Large intestine (tissue), 3 donors: ENCODE data around the gene STX17. TPM values are rescaled to one million over a fixed set of nuclear protein-coding genes. Genes with fewer than 3 reads are reported as not detected.

Source experiments
- DNase-seq, 2 donors: peaks; one replicate each; pipeline versions ENCODE4 v3.0.0 to v3.0.0-alpha.2; 2013
- H3K27ac ChIP-seq: one replicate; pipeline ENCODE4 v1.5.1; 2013; ENCODE audit warnings: low read length
- H3K27me3 ChIP-seq: 2 replicates; pipeline ENCODE4 v1.6.1; 2013; ENCODE audit warnings: low read length; ENCODE audit not compliant: control insufficient read depth, insufficient read depth
- H3K36me3 ChIP-seq: 2 replicates; pipeline ENCODE4 v1.6.1; 2013; ENCODE audit warnings: low read length; ENCODE audit not compliant: control insufficient read depth, insufficient read depth
- H3K4me1 ChIP-seq: one replicate; pipeline ENCODE4 v1.6.1; 2013; ENCODE audit warnings: low read length; ENCODE audit not compliant: control insufficient read depth, insufficient read depth
- H3K4me3 ChIP-seq: one replicate; pipeline ENCODE4 v1.5.1; 2013; ENCODE audit warnings: low read length
- H3K9me3 ChIP-seq: one replicate; pipeline ENCODE4 v1.6.1; 2013; ENCODE audit warnings: mild to moderate bottlenecking, low read depth, low read length, moderate library complexity; ENCODE audit not compliant: control insufficient read depth
- WGBS: methylation state at CpG from one replicate; pipeline ENCODE4 v1.1.5; 2013; ENCODE audit warnings: low lambda C conversion rate; ENCODE audit not compliant: insufficient coverage; 5-methylcytosine and 5-hydroxymethylcytosine counted together
- polyA plus RNA-seq: library from polyadenylated mRNA; unstranded; fragments of 120-200 nt; gene quantifications from one replicate; pipeline ENCODE4 v1.2.1, GENCODE V29; 2013

The STX17 gene
- polyA plus RNA-seq, 1 donor = 31.9 TPM

DNA sequence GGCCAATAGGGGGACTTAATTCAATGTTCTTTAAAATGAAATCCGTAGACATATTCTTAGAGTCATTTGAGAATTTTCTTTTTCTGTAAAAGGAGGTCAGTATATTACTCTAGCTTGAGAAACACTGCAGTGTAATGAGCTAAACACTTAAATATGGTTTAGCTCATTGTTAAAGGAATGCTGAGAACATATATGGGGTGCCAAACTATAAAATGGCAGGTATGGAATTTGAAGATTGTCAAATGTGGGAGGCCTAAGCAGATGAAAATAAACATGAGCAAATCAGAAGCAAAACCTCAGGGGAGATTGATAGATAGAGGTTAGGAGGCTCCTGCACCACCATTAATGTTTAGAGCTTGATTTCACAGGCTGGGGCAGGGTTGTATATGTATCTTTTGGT, 57.9 kb downstream of the STX17 start:
- Histone ChIP-seq H3K27ac (no peak overlapping the region), H3K9me3 (no peaks in the 10 kb centered on the region), H3K36me3 (peaks cover 44% of the 10 kb centered on the region), H3K4me1 (no peaks in the 10 kb centered on the region), H3K27me3 (no peaks in the 10 kb centered on the region), H3K4me3 (no peak overlapping the region)
- WGBS = no CpG with 5 or more reads among the region's 1 CpG
- no peak for DNase-seq

DNA sequence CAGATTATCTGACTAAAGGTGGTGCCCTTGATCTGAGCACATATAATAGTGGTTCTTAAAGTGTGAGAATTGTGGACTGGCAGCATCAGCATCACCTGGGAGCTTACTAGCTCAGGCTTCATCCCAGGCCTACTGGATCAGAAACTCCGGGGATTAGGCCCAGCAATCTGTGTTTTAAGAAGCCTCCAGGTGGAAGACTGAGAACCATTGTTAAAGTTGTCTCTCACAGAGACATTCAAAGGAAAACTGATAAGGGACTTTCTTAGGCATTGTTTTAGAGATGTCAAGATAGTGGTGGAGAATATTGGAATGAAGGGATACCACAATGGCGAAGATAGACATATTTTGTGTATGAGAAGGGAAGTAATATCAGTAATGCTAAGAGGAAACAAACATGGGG, 59.5 kb downstream of the STX17 start:
- 100% methylated on average over 1 of the region's 2 CpGs for WGBS

DNA sequence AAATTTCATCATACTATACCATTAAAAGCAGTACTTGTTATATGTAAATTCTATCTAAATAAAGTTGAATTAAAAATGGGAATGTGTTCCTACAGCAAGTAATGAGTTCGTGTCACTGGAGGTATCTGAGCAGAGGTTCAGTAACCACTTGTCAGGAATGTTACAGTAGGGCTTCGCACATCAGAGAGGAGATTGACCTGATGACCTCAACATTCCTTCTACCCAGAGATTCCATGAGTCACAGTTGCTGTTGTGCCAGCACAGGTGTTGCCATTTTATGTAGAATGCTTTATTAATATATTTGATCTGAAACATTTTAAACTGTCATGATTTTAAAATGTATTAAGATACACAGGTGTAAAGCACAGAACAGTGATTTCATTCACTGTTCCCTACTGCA, 60.3 kb downstream of the STX17 start:
- Histone ChIP-seq H3K9me3 (no peaks in the 10 kb centered on the region), H3K36me3 (peaks cover 42% of the 10 kb centered on the region), H3K27me3 (no peaks in the 10 kb centered on the region), H3K4me3 (no peak overlapping the region), H3K27ac (no peak overlapping the region), H3K4me1 (no peaks in the 10 kb centered on the region)
- no peak for DNase-seq
- no CpG with 5 or more reads among the region's 2 CpGs for WGBS

More for the DNA sequence above, 59.5 kb downstream of the STX17 start:
- Histone ChIP-seq H3K27me3 (no peaks in the 10 kb centered on the region), H3K36me3 (peaks cover 45% of the 10 kb centered on the region), H3K4me3 (no peak overlapping the region), H3K9me3 (no peaks in the 10 kb centered on the region), H3K27ac (no peak overlapping the region), H3K4me1 (no peaks in the 10 kb centered on the region)
- no peak for DNase-seq

DNA sequence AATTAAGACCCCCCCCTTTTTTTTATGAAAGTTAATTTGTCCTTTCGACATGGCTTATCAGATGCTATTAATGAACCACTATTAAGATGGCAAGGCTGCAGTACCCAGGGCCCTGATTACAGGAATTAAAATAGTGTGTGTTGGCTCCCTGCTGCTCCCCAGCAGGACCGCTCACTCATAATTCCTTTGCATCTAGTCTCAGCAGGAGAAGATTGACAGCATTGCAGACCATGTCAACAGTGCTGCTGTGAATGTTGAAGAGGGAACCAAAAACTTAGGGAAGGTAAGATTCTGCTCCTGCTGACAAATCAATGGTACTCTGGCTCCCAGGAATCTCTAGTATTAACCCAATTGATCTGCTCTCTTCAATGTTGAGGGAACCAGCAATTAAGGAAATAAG, 61.0 kb downstream of the STX17 start:
- no peaks in the 10 kb centered on the region for H3K4me1 ChIP-seq
- peaks cover 42% of the 10 kb centered on the region for H3K36me3 ChIP-seq
- H3K27me3 ChIP-seq = no peaks in the 10 kb centered on the region
- H3K4me3 ChIP-seq = no peak overlapping the region
- DNase-seq = no peak
- H3K27ac ChIP-seq = no peak overlapping the region
- no peaks in the 10 kb centered on the region for H3K9me3 ChIP-seq
- WGBS = no CpG with 5 or more reads among the region's 2 CpGs

DNA sequence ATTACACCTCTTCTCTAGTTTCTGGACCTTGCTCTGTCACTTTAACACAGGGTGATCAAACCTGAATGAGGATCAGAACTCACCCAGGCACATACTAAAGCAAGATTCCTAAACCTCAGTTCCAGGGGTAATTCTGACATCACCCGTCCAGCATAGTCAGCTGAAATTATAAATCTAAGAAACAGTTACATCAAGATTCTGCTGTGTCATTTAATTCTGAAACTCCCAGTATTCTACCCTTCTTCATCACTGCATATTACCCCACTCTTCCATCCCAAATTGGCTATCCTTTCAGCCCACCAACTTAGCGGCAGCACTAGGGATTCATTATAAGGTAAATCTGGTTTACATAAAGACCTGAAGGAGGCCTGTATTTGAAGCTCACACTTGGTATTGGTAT, 64.0 kb downstream of the STX17 start:
- DNase-seq = no peak
- WGBS = no CpG with 5 or more reads among the region's 2 CpGs

DNA sequence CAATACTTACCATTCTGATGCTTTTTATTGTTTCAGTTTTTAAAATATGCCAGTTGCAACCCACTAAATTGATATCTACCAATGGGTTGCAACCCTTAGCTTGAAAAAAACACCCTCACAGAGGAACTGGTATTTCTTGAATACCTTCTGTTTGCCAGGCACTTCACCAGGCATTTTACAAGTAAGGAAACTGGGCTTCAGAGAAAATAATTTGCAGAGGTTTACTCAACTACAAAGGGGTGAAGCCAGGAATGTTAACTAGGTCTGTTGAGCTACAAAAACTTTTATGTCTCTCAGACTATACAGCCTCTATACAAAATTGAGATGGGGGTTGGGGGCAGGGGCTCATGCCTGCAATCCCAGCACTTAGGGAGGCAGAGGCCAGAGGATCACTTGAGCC, 65.0 kb downstream of the STX17 start:
- DNase-seq = no peak
- H3K27me3 ChIP-seq = no peaks in the 10 kb centered on the region
- peaks cover 30% of the 10 kb centered on the region for H3K36me3 ChIP-seq
- H3K27ac ChIP-seq = no peak overlapping the region
- no peak overlapping the region for H3K4me3 ChIP-seq
- H3K9me3 ChIP-seq = no peaks in the 10 kb centered on the region
- no peaks in the 10 kb centered on the region for H3K4me1 ChIP-seq

More for the DNA sequence above, 64.0 kb downstream of the STX17 start:
- Histone ChIP-seq H3K27ac (no peak overlapping the region), H3K9me3 (no peaks in the 10 kb centered on the region), H3K27me3 (no peaks in the 10 kb centered on the region), H3K36me3 (peaks cover 30% of the 10 kb centered on the region), H3K4me3 (no peak overlapping the region), H3K4me1 (no peaks in the 10 kb centered on the region)

DNA sequence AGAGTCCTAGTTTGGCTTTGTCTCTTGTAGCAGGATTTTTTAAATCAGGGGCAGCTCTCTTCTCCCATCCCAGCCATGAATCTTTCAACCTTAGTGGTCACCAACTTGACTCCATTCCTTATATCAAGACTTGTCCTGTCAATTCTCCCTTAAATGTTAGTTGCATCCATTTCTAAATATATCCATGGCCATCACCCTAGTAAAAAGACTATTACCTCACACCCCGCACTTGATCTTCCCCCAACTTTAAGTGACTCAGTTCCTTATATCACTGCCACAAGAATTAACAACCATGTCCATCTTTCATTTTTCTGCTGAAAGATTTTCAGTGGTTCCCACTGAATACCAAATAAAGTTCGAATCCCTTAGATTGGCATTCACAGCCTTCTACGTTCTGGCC, 67.0 kb downstream of the STX17 start:
- Histone ChIP-seq H3K36me3 (peaks cover 19% of the 10 kb centered on the region), H3K27me3 (no peaks in the 10 kb centered on the region), H3K4me1 (no peaks in the 10 kb centered on the region), H3K9me3 (no peaks in the 10 kb centered on the region), H3K27ac (no peak overlapping the region), H3K4me3 (no peak overlapping the region)
- DNase-seq = no peak
- WGBS = 100% methylated on average over 3 of the region's 3 CpGs

DNA sequence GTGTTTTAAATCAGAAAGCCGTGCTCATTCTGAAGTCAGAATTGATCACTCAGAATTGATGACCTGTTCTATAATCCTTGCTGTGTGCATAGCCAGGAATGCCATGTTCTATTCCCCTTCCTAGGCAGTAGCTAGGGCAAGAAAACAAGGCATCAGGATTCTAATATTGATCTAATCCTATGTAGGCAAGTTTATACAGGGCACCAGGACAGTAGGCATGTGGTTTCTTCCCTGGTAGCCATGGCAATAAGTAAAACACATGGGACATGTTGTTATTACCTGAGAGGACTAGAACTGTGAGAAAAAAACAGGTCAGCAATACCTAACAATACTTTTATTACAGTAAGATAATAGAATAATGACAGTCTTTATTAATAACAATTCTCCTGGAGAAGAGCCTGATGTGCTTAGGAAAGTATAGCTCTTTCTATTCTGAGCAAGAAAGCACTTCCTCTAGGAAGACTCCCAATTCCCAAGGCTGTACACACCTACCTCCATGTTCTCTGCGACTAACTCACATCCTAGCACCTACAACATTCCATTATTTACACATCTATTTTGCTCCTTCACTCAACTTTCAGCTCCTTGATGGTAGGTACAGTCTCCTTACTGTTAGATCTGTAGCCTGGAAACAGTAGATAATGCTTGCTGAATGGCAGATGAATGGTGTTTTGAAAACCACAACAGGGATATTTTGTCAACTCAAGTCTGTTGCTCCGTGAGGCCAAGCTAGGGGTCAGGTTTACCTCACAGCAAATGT, 70.8 kb downstream of the STX17 start:
- Histone ChIP-seq H3K4me1 (no peaks in the 10 kb centered on the region), H3K36me3 (no peaks in the 10 kb centered on the region), H3K27me3 (no peaks in the 10 kb centered on the region), H3K4me3 (no peak overlapping the region), H3K27ac (no peak overlapping the region), H3K9me3 (no peaks in the 10 kb centered on the region)
- DNase-seq = no peak
- 100% methylated on average over 1 of the region's 3 CpGs for WGBS

DNA sequence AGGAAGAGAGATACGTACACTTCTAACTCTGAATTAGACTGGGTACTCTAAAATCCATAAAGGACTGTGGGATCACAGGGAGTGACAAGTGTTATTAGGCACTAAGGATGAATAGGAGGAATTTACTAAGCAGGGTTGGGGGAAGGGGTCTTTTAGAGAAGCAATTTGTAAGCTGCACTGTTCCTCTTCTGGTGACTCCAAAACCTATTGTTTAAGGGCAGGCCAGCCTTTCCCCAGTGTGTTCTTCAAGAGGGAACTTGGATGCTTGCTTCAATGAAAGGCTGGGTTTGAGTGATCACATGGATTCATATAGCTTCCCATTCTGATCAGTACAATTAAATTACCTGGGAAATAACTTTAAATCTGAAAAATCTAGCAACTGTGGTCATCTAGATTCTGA, 71.8 kb downstream of the STX17 start:
- no peak overlapping the region for H3K4me3 ChIP-seq
- no peak overlapping the region for H3K27ac ChIP-seq
- H3K36me3 ChIP-seq = peaks cover 3% of the 10 kb centered on the region
- DNase-seq = no peak
- WGBS = no CpG with 5 or more reads among the region's 1 CpG
- no peaks in the 10 kb centered on the region for H3K27me3 ChIP-seq
- no peaks in the 10 kb centered on the region for H3K9me3 ChIP-seq
- no peaks in the 10 kb centered on the region for H3K4me1 ChIP-seq

DNA sequence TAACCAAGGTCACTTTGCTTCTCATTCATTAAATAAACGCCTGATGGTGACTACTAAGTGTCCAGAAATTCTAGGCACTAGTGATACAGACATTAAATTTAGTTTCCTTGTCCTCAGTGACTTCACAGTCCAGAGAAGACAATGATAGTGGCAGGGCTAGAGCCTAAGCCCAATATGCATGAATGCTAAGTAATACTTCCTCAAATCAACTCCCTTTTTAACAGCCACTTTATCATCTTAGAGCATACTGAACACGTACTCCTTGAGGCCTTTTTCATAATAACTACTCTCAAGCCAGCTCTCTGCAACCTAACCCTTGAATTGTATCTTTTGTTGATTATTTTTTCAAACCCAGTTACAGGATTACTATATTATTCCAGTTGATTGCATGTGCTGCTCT, 74.1 kb downstream of the STX17 start:
- no CpG with 5 or more reads among the region's 2 CpGs for WGBS
- Histone ChIP-seq H3K36me3 (peaks cover 3% of the 10 kb centered on the region), H3K4me1 (no peaks in the 10 kb centered on the region), H3K4me3 (no peak overlapping the region), H3K27me3 (no peaks in the 10 kb centered on the region), H3K9me3 (no peaks in the 10 kb centered on the region), H3K27ac (no peak overlapping the region)
- no peak for DNase-seq

DNA sequence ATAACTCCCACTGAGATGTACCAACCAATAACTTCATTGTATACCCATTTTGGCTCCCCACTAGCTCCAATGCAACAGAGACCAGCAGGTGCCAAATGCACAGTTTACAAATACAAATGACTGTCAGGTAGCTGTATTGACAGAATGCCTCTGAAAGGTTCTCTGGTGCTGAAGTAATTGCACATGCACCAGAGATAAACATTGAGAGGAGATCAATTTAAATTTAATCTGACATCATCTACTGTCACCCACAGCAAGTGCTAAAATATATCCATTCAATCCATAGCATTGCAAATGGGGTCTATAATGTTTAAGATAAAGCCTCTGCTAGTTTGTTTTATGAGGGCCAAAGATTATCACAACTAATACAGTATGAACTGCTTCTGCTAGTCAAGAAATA, 80.2 kb downstream of the STX17 start:
- H3K27ac ChIP-seq = no peak overlapping the region
- peaks cover 6% of the 10 kb centered on the region for H3K9me3 ChIP-seq
- H3K4me3 ChIP-seq = no peak overlapping the region
- no peaks in the 10 kb centered on the region for H3K4me1 ChIP-seq
- DNase-seq = no peak
- H3K27me3 ChIP-seq = no peaks in the 10 kb centered on the region
- H3K36me3 ChIP-seq = peaks cover 7% of the 10 kb centered on the region
